OCI-M2 (cell line): Measurements from ENCODE around the gene PKM.
"Not testable (repeated sequence)": the region's sequence is repeated elsewhere in the genome, so short reads cannot be mapped to it uniquely, and the experiment has no call there.

Experiments
- DNase-seq: peaks from one replicate; lab custom pipeline; 2025; ENCODE audit not compliant: unreplicated experiment; lab: John Stamatoyannopoulos, UW

The PKM gene

DNA sequence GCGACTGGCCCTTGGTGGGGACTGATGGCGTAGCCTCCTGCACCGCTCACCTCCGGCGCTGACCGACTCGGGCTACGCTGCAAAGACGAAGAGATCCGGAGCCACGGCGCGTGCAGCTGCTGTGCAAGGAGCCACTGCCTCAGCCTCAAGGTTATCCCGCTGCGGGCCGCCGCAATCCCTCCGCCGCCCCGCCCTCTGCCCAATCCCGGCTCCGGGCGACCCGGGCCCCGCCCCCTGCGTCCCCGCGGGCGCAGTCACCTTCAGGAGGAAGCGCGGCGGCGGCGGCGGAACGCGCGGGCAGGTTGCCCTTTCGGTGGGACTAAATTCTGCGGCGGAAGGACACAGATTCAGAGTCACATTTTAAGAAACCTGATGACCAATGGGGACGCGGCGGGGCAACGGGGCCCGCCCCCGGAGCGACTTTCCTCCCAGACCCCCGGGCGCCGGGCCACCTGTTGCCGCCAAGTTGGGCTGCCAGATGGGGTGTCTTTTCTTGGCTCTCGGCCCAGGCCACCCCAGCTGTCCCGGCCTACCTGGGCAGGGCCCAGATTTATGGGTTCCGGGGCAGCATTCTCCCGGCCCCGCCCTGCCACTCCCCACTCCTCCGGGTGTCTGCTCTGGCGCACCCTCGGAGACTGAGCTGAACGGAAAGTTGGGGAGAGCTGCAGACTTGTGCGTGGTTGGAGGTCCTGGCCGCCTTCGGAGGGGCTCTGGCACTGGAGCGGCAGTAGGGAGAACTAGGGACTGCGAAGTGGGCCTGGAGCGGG, at the start of gene PKM:
Gene PKM (minus strand): TSS at position 125 of the 767 bp plus-strand sequence. CDS start 12,093 bp downstream, outside the sequence.
- peak; percentile 36 for DNase-seq

DNA sequence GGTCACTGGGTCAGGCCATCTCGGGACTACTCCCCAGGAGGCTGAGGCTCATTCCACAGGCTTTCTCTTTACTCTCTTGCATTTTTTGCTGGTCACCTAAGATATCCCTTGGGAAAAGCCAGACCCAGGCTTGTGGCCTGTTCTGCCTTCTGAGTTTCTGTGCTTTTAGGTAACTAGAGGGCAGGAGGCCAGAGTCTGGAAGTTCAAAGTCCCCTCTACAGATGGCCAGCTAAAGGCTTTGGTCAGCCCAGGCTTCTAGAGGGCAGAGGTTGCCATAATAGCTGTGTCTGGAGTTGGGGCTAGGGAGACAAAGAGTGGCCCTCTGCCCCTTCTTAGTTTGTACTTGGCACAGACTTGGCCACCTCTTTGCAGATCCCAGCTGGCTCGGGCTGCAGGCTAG, 49.8 kb upstream of the PKM start:
- no peak for DNase-seq

DNA sequence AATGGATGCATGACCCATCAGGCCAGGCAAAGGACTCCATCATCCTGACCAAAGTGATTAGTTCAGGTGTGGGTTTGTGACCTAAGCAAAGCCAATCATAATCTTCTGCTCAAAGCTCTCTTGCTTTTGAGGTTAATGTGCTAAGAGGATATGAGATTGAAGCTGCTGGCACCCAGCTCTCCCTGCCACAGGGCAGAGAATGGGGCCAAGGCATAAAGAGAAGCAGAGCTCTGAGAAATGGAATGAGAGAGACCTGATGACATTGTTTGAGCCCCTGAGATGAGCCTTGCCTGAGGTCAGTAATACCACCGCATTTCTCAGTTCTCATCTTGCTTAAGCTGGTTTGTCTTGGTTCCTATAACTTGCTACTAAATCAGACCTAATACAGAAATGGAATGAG, 47.7 kb upstream of the PKM start:
- no peak for DNase-seq

DNA sequence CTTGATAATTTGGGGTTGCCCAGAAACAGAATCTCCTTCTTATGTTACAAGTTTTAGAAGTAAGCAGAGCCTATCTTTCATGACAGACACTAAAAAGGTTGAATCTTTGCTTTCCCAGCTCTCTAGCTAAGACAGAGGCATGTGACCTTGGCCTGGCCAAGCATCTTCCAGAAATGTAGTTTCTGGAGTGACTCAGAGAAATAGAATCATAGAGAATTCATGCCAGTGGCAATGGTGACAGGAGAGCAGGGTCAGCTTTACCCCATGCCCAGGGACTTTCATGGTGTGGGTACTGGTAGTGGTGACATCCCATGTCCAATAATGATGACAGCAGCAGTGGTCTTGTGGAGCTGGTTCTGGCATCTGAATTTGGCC, 45.3 kb upstream of the PKM start:
- DNase-seq = no peak

DNA sequence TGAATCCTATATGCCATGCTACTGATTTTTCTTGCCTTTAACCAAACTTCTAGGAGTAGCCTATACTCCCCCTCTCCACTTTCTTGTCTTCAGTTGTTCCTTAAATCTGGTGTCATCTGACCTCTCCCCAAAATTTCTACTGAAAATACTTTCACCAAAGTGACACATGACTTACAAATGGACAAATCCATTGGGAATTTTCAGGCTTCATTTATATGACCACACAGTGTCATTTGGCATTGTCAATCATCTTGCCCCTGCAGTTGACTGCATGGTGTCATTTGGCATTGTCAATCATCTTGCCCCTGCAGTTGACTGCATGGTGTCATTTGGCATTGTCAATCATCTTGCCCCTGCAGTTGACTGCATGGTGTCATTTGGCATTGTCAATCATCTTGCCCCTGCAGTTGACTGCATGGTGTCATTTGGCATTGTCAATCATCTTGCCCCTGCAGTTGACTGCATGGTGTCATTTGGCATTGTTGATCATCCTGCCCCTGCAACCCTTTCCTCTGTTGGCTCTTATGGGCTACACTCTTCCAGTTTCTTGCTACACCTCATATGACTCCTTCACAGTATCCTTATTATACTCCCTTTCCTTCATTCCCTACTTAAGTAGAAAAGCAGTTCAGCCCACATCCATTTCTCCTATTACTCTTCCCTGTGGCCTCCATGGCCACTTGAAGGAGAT, 44.8 kb upstream of the PKM start:
- DNase-seq = not testable (repeated sequence)

DNA sequence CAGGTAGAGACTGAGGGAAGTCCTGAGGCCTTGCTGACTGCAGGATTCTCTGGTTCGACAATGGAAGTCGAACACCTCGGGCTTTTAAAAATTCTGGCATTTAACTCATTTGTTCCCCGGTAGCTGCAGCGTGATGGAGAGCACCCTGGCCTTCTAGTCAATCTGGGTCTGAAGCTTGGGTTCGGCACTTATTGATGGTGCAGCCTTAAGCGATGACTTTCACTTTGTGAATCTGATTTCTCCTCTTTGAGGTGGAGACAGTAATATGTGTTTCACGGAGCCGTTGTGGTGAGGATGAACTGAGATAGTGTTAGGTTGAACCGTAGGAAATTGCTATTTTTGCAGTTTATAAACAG, 42.0 kb upstream of the PKM start:
- no peak for DNase-seq

DNA sequence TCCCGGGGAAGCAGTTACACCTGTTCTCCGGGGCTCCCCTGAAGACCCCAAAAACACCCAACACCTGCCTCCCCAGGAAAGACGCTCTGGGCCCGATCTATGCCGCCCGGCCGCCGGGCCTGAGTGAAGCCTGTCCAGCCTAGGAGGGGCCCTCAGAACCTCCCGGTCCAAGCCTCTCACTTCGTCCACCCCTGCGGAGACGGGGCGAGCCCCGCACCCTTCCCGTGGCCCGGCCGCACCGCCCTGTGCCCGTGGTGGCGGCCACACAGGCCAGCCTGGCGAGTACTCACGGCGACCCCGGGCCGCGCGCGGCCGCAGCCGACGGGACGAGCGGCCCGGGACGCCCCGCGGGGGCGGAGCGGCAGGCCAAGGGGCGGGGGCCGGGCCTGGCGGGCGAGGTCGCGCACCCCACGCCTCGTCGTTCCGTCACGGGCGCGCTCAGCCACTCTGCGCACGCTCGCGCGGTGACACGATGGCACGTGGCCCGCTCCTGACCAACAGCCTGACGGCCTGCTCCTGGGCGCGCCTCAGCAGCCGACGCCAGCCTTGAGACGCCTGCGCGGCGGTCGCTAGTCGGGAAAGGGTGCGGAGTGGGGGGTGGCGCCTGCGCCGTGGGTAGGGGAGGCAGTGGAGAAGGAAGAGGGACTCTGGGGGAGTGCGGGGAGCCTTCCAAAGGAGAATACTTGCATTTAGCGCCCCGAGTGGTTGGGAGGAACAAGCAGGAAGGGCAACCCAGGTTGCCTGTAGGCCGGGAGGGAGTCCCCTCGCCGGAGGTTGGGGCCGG, 41.4 kb upstream of the PKM start, which contains the start of gene PARP6:
Gene PARP6 (minus strand): TSS at position 342 of the 784 bp plus-strand sequence. CDS start 5,077 bp downstream, outside the sequence.
- peak; percentile 53 for DNase-seq

DNA sequence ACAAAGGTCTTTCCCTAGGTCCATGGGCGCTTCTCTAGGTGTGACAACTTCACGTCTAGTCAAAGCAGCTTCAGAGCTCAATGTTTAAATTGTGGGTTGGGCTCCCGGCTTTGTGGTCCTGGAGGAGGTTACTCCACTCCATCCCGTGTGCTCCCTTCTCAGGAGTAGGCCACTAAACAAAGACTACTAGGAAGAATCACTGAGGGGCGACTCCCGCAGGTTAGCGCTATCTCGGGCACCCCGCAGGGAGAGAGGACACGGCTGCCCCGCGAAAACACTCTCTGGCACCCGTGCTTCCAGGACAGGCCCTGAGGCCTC, 40.9 kb upstream of the PKM start:
- DNase-seq = no peak

DNA sequence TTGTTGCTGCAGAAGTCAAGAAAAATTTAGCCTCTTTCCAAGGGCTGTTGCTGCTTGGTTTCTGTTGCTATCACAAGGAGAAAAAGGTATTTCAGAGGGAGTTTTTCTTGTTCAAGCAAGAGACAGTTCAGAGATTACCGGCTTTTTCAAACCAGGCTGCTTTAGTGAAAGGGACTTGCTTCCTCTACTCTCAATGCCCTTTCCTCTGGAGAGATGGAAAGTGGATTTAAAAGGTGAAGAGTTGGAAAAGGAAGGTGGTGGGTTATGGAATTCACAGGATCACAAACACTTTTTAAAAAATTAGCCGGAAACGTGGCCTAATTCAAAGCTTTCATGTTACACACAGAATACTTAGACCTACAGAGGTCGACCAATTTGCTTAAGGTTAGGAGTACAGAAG, 40.2 kb upstream of the PKM start:
- DNase-seq = no peak

DNA sequence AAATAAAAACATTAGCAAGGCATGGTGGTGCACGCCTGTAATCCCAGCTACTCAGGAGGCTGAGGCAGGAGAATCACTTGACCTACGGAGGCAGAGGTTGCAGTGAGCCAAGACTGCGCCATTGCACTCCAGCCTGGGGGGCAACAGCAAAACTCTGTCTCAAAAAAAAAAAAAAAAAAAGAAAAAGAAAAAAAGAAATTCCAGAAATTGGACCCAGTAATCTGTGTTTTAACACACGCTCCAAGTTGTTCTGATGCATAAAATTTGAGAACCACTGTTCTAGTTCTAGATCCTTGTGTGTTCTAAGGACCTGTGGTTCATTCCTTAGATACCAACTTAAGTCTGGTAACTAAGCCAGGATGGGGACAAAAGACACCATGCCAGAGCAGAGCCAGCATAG, 38.7 kb upstream of the PKM start:
- DNase-seq = no peak

DNA sequence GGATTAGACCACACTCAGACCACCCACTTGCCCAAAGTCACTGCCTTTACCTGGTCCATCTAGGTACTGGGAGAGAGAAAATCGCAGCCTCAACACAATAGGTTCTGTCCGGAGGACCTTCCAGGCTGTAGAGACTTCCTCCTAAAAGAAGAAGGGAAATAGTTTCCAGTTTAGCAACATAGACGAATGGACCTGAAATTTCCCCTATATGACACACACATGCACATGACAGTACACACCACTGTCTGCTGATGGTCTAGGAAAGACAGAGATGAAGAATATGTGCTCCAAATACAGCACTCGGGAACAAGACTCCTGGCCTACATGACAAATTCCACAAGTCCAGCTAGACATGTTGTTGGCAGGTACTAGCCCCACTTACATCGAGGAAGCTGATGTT, 34.0 kb upstream of the PKM start:
- DNase-seq = no peak

DNA sequence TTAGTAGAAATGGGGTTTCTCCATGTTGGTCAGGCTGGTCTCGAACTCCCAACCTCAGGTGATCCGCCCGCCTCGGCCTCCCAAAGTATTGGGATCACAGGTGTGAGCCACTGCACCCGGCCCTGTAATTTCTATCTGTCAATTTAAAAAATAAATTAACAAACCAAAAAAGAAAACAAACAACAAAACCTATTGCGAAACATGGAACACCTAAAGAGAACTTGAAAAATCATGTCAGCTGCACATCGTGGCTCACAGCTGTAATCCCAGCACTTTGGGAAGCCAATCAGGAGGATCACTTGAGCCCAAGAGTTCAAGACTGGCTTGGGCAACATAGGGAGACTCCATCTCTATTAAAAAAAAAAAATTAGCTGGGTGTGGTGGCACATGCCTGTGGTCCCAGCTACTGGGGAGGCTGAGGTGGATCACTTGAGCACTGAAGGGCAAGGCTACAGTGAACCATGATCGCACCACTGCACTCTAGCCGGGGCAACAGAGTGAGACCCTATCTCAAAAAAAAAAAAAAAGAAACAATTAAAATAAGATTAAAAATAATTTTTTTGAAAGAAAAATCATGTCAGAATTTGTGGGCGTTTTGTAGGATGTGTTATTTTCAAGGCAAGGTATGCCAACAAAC, 21.8 kb upstream of the PKM start:
- DNase-seq = no peak

DNA sequence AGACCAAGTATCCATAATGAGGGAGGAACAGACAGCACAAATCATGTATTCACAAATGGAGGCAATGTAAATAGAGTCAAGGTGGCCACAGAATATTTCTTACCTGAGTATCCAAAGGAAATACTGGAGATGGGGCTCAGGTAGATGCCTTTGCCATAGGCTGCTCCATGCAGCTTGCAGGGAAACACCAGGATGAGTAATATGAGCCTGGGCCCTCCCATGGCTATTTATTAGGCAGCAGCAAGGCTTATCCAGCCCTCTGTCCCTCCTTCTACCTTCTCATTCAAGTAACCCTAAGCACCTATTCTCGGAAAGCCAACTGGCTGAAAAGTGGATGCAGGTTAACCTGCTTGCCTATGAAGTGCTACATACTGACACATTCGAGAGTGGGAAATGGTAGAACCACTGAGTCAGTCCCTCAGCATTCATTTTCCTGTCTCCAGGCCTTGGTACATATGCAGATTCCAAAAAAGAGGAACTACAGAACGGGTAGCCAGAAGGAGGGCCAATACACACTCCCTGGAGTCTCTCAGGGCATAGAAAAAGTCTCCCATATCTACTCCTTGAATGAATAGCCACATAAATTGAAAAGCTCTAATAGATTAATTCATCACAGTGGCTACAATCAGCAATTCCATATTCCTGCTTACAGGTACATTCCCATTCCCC, 18.3 kb upstream of the PKM start:
- DNase-seq = no peak

DNA sequence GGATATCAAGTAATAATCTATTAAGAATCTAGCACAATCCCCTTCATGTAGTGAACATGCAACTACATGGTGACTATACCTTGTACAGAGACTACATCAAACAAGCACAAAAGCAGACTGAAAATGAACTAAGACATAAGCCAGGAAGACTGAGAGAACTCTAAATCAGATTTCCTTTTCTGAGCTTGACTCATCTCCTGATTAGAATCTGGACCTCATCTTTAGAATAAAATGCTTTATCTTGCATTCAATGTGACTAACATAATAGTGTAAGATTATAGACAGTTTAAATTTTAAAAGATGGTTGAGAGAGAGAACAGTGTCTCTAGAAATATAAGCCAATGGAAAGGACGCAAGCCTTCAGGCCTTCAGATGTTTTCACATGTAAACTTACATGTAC, 17.5 kb upstream of the PKM start:
- DNase-seq = no peak

DNA sequence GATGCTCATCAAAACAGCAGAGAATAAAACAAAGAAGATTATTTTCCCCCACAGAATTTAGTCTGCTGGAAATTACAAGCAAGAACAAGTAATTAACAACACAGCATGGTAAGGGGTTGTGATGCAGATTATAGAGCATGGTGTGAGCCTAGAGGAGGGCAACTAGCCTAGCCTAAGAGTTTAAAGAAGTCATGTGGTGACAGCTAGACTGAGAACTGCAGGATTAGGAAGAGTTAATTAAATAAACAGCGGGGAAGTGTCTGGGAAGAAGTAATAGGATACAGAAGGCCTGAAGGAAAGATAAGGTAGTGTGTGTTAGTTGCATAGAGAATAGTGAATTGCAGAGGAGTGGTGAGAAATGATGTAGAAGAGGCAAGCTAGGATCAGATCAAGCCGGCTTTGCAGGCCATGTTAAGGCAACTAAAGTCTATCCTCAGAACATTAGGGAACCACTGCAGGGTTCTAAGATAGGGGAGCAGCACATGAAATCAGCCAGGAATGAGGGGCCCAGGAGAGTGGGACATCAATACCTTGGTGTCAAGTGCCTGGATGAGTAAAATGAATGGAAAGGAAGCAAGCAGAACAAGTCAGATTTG, 11.9 kb upstream of the PKM start:
- DNase-seq = no peak

DNA sequence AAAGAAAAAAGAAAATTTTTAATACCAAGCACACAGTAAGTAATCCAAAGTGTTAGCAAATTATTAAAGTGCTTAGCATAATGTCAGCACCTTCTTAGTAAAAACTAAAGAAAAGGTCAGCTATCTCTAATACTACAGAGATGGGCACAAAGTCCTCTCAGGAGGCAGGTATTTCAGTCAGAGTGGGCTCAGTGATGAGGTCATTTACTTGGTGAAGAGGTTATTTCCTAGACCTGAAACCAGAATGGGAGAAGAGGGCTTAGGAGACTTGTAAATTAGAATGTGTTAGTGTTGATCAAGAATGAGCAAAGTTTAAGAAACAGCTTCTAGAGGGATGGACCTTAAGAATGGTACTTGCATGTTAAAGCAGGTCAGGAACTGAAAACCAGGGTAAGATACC, 8.7 kb upstream of the PKM start:
- no peak for DNase-seq

DNA sequence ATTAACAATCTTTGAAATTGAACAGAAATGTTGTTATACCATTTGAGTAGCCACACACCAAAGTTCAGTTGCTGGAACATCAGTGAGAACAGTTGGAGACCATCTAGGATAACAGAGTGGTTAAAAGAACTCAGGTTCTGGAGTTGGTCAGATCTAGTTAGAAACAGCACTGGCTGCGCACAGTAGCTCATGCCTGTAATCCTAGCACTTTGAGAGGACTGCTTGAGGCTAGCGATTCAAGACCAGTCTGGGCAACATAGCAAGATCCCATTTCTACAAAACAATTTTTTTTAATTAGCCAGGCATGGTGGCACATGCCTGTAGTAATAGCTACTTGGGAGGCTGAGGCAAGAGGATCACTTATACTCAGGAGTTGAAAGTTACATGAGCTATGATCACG, 7.6 kb upstream of the PKM start:
- no peak for DNase-seq

DNA sequence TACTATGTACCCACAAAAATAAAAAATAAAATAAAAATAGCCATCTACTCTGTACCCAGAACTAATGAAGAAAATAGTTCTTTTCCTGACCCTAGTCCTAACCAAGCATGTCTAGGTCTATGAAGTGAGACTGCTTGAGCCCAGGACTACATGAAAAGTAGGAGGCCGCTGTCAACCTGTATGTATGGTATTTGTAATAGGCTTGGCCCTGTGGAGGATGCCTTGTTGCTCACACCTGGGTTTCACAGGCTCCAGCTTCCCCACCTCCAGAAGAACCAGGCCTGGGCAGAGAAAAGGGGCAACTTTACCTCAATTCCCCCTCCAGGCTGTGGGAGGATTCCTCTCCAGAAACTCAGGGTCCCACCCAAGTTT, 6.8 kb upstream of the PKM start:
- no peak for DNase-seq

DNA sequence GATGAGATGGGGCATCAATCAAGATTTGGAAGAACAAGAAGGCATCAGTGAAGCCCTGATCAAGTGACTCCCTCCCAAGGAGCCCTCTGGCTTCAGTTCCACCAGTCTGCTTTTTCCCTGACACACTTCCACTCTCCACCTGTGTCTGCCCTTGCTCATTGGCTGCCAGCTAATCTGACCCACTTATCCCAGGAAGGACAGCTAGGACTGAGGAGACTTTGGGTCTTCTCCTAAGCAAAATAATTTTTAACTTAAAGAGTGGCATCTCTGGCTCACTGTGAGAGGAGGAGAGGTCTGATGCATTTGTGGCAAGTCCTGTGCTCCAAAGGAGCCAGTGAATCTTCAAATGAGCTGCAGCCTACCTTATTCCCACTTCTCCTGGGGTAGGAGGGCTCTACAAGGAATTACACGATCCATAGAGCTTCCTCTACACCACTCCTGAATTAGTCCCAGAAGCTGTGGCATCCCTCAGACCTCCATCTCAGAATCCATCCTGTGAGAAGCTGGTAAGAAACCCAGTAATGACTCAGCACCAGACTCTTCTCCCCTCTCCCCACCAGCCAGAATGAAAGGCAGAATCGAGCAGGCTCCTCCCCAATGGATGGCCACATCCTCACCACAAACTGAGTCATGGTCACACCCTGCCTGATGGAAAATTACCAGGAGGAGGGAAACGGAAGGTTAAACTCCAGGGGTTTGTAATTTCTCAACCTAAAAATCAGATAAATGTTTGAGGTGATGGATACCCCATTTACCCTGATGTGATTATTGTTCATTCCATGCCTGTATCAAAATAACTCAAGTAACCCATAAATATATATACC, 6.3 kb upstream of the PKM start:
- peak; percentile 39 for DNase-seq
